GM11168 (cell line): ENCODE results near the gene WDHD1.
"Not testable (repeated sequence)": the region's sequence is repeated elsewhere in the genome, so short reads cannot be mapped to it uniquely, and the experiment has no call there.

Experiments
- in situ Hi-C: fragments of 300-500 bp; cut with MboI; formaldehyde crosslinking; loops from one replicate; pipeline ENCODE4 v1.12.0; 2022; ENCODE audit warnings: low sequenced_read_pairs; ENCODE audit not compliant: unreplicated experiment

WDHD1 gene, protein sequence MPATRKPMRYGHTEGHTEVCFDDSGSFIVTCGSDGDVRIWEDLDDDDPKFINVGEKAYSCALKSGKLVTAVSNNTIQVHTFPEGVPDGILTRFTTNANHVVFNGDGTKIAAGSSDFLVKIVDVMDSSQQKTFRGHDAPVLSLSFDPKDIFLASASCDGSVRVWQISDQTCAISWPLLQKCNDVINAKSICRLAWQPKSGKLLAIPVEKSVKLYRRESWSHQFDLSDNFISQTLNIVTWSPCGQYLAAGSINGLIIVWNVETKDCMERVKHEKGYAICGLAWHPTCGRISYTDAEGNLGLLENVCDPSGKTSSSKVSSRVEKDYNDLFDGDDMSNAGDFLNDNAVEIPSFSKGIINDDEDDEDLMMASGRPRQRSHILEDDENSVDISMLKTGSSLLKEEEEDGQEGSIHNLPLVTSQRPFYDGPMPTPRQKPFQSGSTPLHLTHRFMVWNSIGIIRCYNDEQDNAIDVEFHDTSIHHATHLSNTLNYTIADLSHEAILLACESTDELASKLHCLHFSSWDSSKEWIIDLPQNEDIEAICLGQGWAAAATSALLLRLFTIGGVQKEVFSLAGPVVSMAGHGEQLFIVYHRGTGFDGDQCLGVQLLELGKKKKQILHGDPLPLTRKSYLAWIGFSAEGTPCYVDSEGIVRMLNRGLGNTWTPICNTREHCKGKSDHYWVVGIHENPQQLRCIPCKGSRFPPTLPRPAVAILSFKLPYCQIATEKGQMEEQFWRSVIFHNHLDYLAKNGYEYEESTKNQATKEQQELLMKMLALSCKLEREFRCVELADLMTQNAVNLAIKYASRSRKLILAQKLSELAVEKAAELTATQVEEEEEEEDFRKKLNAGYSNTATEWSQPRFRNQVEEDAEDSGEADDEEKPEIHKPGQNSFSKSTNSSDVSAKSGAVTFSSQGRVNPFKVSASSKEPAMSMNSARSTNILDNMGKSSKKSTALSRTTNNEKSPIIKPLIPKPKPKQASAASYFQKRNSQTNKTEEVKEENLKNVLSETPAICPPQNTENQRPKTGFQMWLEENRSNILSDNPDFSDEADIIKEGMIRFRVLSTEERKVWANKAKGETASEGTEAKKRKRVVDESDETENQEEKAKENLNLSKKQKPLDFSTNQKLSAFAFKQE

DNA sequence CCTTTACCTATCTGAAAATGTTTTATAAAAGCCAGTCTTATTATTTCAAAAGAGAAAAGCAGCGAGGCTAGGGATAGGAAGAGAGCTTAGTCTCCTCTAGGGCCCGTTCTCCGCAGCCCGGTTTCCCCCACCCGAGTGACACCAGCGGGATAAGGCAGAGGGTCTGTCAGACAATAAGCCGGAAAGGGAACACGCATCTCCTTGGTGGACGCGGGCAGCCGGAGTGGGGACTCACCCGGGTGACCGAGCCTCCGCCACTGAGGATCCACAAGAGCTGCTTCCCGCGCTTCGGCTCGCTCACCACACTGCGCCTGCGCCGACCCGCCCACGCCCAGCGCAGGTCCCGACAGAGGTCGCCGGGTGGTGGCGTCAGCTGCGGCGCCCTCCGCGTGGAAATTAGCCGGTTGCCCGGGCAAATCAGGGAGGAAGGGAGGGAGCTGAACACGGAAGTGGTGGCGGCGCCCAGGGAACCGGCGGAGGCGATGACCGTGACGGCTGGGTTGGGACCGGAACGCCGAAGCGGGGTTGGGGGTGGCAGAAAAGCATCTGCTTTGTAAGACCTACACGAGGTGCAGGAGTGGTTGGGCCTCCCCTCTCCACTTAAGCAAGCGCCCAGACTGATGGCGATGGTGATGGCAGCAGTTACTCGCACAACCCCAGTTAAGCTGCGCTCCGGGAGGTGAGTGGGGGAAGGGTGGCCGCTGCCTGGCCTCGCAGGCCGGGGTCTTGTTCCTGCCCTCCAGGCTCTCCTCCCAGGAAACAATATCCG, at the start of gene WDHD1, which contains the start of gene SOCS4:
TSS of gene WDHD1 (minus strand) at position 307 of the 769 bp plus-strand sequence. CDS start 312 bp downstream, outside the sequence.
TSS of gene SOCS4 (plus strand) at position 444 of the 769 bp plus-strand sequence. CDS start 15,806 bp downstream, outside the sequence.
- in situ Hi-C loops: no loop called here

DNA sequence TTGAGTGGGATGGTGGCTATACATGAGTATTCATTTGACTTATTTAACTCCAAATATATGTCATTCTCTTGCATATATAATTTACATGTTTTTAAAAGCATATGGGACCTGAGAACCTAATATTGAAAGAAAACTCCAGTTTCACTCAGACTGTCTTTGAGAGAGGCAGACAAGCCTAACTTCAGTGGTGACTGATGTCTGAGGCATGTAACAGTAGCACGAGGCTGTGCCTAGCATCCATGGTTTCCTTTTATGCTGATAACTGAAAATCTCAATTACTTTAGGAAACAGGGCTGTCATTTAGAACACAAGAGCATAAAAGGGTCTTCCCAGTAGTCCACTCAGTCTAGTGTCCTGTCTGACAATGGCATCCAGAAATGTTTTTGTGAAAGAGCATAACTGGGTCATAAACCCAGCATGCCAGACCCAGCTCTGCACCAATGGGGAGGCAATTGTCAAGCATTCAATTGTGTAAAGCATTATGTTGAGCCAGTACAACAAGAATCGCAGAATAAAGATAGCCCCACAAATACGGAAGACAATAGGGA, 48.8 kb upstream of the WDHD1 start:
- in situ Hi-C loops: no loop called here

DNA sequence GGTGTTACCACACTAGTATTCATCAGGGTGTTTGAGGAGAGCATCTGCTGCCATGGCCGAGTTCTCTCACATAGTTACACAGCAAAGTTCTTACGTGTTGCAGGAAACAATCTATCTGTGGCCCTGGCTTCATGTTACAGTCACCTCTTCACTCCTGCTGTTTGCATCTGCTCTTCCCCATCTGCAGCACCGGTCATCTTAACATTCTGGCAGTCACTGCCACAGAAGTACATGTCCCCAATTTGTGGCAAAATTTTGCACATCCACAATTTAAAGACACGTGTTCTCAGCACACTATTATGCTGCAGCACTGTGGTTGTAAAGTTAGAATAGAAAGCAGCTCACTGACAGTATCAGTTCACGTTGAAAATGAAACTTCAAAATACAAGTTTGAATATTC, 47.8 kb upstream of the WDHD1 start:
- in situ Hi-C loops: no loop called here

DNA sequence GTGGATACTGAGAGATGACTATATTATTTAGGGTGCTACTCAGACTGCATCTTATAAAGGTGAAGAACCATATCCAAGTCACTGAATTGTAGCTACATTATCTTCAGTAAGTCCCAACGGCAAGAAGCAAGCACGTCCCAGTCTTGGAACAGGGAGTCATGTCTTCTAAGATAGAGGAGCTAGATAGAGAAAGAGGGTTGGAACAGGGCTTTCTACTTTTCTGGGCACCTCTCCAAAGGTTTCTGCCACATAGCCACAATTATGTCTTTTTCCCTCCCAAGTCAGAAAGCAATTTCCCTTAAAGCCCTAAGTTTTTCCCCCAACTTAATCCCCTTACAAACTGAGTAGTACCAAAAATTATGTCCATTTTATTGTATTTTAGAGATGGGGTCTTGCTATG, 47.0 kb upstream of the WDHD1 start:
- in situ Hi-C loops: no loop called here

DNA sequence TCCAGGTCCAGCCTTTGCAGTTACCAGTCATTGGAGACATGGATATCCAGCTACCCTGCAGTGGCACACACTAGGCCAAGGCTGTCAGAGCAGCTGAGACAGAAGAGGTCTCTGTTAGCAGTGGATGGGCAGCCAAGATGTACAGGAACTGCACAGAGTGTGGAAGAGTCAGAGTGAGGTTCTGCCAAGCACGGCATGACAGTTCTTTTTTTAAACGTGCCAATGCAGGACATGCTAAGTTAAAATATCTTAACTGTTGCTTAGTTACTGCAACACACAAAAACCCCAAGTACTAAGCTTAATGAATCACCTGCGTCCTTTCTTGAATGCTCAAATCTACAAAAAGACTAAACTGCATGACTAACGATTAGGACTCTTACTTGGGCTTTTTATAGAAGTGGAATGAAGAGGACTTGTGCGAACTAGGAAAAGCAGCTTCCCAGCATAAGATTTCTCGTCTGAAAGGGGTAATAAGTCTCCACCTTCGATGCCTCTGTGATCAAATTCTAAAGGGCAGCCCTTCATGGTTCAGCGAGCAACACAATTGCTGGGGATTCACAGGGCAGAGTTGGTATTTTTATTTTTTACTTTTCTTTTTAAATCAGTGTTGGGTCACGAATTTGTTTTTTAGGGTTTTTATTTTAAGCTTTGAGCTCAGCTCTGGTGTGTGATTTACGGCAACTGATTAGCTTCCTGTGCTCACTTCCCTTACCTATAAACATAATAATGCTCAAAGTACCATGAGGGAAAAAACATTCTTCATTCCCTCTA, 45.2 kb upstream of the WDHD1 start:
- in situ Hi-C loops: no loop called here

DNA sequence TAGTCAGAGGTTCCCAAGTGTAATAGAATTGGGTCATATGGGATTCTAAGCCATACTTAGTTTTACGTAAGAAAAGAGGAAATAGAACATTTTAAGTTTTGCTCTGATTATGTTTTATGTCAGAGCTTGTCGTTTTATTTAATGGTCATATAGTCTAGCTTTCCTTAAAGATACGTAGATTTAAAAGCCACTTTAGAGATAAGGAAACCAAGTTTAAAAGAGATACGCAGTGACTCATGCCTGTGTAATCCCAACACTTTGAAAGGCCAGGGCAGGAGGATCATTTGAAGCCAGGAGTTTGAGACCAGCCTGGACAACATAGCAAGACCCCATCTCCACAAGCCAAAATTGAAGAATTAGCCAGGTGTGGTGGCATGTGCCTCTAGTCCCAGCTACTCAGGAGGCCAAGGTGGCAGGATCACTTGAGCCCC, 44.1 kb upstream of the WDHD1 start:
- in situ Hi-C loops: no loop called here

DNA sequence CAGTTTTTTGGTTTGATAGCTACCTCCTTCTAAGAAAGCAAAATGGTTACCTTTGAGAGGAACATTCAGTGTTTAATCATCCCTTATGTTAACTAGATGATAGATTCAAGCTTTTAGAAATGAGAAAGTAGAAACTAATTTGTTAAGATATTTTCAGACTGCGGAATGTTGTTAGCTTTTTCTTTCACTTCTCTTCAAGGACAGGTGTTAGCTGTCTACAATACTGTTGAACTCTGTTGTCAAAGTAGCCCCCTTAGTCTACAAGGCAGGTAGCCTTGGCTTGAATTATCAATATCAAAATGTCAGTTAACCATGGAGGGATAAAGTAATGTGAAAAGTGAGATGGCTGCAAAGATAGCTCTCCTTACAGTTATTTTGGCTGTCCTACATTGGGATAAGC, 39.3 kb upstream of the WDHD1 start:
- in situ Hi-C loops: no loop called here

DNA sequence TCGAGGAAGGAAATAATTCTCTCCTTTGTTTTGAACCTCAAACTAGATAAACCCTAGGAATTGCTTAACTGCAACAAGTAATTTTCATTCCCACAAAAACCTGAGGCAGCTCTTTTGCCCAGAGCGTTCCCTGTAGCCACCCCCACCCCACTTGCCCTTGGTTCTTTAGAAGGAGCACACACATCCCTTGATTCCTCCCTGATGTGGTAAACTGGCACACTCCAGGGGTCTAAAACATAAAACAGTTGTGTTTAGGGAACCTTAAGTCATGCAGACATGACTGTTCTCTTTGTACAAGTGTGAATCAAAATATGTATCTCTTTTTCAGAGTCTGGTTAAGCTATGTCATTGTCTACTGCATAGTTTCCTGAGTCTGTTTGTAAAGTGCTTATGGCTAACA, 38.5 kb upstream of the WDHD1 start:
- in situ Hi-C loops: no loop called here

DNA sequence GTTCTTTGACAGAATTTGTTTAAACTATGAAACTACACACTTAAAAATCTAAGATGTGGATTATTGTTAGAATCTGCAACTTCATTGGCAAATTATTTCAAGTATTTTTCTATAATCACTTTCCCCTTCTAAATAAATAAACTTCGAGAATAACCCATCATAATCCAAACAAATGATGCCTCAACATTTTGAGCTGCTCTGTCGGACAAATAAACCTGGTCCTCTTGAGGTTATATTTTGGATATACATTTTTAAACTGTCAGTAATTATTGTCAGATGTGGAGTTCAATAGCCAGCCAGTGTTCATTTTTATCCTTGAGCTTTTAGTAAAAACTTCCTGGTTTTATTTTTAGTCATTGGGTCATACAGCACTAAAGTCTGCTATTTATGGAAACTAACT, 38.0 kb upstream of the WDHD1 start:
- in situ Hi-C loops: not testable (repeated sequence)

DNA sequence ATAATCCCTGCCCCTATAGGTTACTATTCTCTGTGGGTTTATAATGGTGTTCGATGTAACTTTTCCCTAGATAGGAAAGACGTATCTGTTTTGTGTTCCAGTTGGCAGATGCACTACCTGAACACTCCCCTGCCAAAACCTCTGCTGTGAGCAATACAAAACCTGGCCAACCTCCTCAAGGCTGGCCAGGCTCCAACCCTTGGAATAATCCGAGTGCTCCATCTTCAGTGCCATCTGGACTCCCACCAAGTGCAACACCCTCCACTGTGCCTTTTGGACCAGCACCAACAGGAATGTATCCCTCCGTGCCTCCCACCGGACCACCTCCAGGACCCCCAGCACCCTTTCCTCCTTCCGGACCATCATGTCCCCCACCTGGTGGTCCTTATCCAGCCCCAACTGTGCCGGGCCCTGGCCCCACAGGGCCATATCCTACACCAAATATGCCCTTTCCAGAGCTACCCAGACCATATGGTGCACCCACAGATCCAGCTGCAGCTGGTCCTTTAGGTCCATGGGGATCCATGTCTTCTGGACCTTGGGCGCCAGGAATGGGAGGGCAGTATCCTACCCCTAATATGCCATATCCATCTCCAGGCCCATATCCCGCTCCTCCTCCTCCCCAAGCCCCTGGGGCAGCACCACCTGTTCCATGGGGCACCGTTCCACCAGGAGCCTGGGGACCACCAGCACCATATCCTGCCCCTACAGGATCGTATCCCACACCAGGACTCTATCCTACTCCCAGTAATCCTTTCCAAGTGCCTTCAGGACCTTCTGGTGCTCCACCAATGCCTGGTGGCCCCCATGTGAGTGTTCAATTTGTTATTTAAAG, 35.8 kb upstream of the WDHD1 start:
- in situ Hi-C loops: no loop called here

DNA sequence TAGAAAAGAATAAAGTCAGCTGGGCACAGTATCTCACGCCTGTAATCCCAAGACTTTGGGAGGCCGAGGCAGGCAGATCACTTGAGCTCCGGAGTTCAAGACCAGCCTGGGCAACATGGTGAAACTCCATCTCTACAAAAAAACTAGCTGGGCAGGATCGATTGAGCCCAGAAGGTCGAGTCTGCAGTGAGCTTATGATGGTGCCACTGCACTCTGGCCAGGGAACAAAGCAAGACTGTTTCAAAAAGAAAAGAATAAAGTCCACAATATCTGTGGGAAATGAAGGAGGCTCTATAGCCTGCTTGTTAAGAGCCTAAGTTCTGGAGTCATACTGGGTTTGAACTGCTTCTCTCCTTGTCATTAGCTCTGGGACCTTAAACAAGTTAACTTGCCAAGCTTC, 32.4 kb upstream of the WDHD1 start:
- in situ Hi-C loops: no loop called here

DNA sequence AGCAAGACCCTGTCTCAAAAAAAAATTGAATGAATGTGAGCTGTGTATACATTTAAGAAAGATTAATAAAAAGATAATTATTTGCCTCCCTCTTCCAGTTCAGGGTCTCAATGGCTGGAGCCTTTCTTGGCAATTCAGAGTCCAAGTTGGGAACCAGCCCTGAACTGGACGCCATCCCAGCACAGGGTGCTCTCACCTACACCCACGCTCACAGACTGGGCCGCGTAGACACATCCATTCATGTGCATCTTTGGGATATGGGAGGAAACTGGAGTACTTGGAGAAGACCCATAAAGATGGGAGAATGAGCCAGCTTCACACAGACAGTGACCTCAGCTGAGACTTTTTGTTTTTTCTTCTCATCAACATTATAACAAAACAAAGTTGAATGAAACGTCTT, 31.0 kb upstream of the WDHD1 start:
- in situ Hi-C loops: no loop called here

DNA sequence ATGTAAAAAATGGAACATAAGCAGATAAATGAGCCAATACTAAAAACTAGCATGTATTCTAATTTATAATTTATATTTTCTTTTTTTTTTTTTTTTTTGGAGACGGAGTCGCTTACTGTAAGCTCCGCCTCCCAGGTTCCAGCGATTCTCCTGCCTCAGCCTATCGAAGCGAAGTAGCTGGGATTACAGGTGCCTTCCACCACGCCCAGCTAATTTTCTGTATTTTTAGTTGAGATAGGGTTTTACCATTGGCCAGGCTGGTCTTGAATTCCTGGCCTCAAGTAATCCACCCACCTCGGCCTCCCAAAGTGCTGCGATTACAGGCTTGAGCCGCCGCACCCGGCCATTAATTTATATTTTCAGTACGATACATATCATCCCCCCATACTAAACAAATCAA, 27.2 kb upstream of the WDHD1 start:
- in situ Hi-C loops: no loop called here

DNA sequence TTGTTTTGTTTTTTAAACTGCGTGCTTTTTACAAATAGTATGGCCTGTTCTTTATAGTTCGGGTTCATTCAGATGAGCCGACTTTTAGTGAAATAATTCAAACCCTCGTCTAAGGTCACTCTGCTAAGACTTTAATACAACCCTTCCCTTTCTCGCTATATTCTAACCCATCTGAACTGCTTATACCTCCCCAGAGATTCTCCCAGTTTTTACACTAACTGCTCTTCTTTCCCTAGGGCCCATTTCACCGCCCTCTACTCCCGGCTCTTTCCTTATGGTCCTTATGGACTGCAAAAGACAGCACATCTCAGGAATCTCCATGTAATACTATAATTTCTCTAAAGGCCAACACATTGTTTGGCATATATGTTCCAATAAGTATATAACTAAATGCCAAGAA, 26.6 kb upstream of the WDHD1 start:
- in situ Hi-C loops: no loop called here

DNA sequence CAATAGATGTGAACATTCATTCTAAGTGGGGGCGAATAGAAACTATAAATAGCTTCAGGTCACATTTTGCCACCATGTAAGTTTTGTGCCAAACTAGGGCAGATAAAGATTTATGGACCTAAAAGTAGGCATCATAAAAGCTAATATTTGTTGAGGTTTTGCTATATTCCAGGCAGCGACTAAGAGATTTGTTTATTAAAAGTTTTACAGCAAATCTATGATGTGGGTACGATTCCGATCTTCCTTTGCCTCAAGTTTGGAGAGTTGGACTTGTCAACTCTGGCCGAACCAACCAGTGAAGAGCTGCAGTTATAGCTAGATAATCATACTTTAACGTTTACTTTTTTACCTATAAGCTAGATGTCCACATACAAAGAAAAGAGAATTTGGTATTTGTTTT, 26.1 kb upstream of the WDHD1 start:
- in situ Hi-C loops: no loop called here

DNA sequence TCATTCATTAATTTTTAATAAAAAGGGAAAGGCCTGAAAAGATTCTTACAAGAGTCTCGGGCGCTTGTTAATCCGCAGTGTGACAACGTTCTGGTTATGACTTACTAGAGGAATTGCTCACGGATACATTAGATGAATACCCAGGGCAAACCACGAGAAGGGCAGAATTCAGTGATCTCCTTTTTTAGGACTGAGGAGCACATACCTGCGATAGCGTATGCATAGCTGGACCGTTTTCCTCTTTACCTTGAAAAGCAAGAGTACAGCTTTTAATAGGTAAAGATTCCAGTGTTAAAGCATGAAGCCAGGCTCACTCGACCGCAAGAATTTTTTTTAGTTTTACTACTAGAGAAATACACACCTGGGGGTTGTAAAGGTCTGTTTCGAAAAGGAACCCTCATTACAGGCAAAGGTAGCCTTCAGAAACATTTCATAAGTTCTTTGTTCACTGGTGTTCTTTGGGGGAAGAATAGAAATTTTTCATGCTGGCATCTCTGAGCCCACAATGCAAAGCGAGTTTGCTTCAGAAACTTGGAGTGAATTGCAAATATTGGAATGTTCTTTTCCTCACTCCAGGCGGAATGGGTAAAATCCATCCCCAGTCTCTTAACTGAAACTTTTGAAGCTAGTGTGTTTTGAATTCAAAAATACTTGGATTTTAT, 25.5 kb upstream of the WDHD1 start:
- in situ Hi-C loops: no loop called here

DNA sequence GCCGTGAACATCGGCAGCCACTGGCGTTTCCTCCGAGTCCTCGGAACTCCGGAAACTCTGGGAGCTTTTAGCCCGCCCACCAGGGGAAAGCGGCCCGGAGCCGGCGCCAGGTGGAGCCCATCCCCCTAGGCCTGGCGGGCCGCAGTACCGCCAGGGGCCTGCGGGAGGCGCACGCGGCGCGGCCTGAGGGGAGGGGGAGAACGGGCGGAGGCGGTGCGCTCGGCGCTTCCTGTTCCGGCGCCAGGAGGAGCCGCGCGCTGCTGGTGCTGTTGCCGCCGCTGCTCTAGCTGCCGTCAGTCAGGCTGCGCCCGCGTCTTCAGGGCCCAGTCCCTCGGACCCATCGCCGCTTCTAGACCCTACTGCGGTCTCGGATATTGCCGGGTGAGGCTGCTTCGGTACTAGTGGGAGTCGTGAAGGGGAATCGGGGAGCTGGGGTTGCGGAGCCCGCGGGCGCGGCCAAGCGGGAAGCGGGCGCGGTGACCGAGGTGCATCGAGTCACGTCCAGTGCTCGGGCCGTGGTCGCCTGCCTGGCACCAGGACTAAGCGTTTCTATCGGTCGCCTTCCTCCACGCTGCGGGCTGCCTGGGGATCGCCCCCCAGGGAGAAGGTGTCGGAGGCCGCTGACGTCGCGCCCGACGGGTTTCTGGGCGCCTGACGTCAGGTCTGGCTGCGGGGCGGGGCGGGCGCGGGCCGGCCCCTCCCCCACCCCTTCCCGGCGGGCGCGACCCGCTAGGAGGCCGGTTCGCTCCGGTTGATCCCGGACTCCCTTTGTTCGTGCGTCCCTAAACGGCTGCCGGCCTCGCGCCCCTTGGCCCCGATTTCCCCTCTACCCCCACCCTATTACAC, 24.7 kb upstream of the WDHD1 start, which contains the start of gene MAPK1IP1L:
TSS of gene MAPK1IP1L (plus strand) at position 225 of the 846 bp plus-strand sequence. CDS start 10,037 bp downstream, outside the sequence.
- in situ Hi-C loops: no loop called here
